PC-9 (cell line): ENCODE measurements around the gene TMEM266. TPM values are rescaled to one million over a fixed set of nuclear protein-coding genes. Genes with fewer than 3 reads are reported as not detected.
A peak's percentile ranks its signal among the peaks of the same experiment; 100 is the strongest.

Source experiments
- BruUV-seq: library from RNA; stranded (reverse); fragments of 400-500 nt; replicated peaks from 2 replicates; lab custom pipeline; 2021; lab: Mats Ljungman, UMichigan
- CTCF ChIA-PET: fragments of 300-600 bp; sonication (Branson Sonifier 250); formaldehyde crosslinking; loops from one replicate; lab custom pipeline; 2022; ENCODE audit warnings: antibody characterized with exemption; lab: Charles Lee
- POLR2A ChIA-PET: fragments of 300-600 bp; sonication (Branson Sonifier 250); formaldehyde crosslinking; loops from one replicate; lab custom pipeline; 2022; ENCODE audit warnings: antibody characterized with exemption; ENCODE audit not compliant: unreplicated experiment; lab: Charles Lee
- DNase-seq, 2 experiments: peaks; one replicate each; pipeline versions ENCODE4 v3.0.0 to v3.0.0-alpha.2; 2015 to 2022; ENCODE audit warnings: mixed read lengths in 1 of 2
- H2AFZ ChIP-seq: fragments of 200-600 bp; sonication (generic); 2 replicates; pipeline ENCODE4 v1.8.1; 2017; ENCODE audit warnings: antibody characterized with exemption
- H3F3A ChIP-seq: fragments of 200-600 bp; sonication (generic); 2 replicates; pipeline ENCODE4 v1.8.1; 2017; ENCODE audit warnings: antibody characterized with exemption, mild to moderate bottlenecking, low read depth; ENCODE audit not compliant: insufficient read depth
- H3K27ac ChIP-seq: fragments of 200-600 bp; sonication (generic); 2 replicates; pipeline ENCODE4 v1.6.1; 2016; ENCODE audit warnings: mixed run types
- H3K27me3 ChIP-seq: fragments of 200-600 bp; sonication (generic); 2 replicates; pipeline ENCODE4 v1.6.1; 2016; ENCODE audit warnings: low read depth, mixed run types; ENCODE audit not compliant: insufficient read depth
- H3K36me3 ChIP-seq: fragments of 200-600 bp; sonication (generic); 2 replicates; pipeline ENCODE4 v1.6.1; 2016; ENCODE audit warnings: low read depth, mixed run types
- H3K4me1 ChIP-seq: fragments of 200-600 bp; sonication (generic); replicated peaks from 2 replicates; pipeline ENCODE4 v1.6.1; 2016; ENCODE audit warnings: mixed run types; ENCODE audit not compliant: insufficient read depth
- H3K4me2 ChIP-seq: fragments of 200-600 bp; sonication (generic); 2 replicates; pipeline ENCODE4 v1.6.1; 2017; ENCODE audit warnings: mixed run types
- H3K4me3 ChIP-seq: fragments of 200-600 bp; sonication (generic); 2 replicates; pipeline ENCODE4 v1.6.1; 2016; ENCODE audit warnings: mixed run types
- H3K79me2 ChIP-seq: fragments of 200-600 bp; sonication (generic); 2 replicates; pipeline ENCODE4 v1.6.1; 2017; ENCODE audit warnings: low read depth, mixed run types
- H3K9me2 ChIP-seq: fragments of 200-600 bp; sonication (generic); 2 replicates; pipeline ENCODE4 v1.8.1; 2017; ENCODE audit warnings: mild to moderate bottlenecking; ENCODE audit not compliant: insufficient read depth
- H3K9me3 ChIP-seq: fragments of 200-600 bp; sonication (generic); 2 replicates; pipeline ENCODE4 v1.8.1; 2016; ENCODE audit warnings: low read depth; ENCODE audit not compliant: insufficient read depth
- H4K20me1 ChIP-seq: fragments of 200-600 bp; sonication (generic); 2 replicates; pipeline ENCODE4 v1.8.1; 2017; ENCODE audit not compliant: insufficient read depth
- CTCF ChIP-seq: fragments of 200-600 bp; sonication (generic); conservative IDR thresholded peaks from 2 replicates; pipeline ENCODE4 v1.6.1; 2017; ENCODE audit warnings: mixed run types, antibody characterized with exemption, mild to moderate bottlenecking, moderate library complexity
- EZH2 ChIP-seq: fragments of 200-600 bp; sonication (generic); IDR thresholded peaks from 2 replicates; pipeline ENCODE4 v1.8.0; 2017; ENCODE audit warnings: antibody characterized with exemption, low read depth
- intact Hi-C: fragments of 100-400 bp; cut with micrococcal nuclease; formaldehyde crosslinking; loops from one replicate; pipeline ENCODE4 v1.10.0; 2022; ENCODE audit not compliant: unreplicated experiment
- total RNA-seq: library from RNA; stranded (reverse); gene quantifications from 2 replicates; pipeline ENCODE4 v1.2.3, GENCODE V29; 2021

The TMEM266 gene
- total RNA-seq, 1 experiment from 2014 or later: 0.41 TPM

- Histone ChIP-seq H3K27ac (no peak overlapping the region), H3K4me3 (peak overlapping the region; percentile 62), H3K27me3 (peaks cover 21% of the 10 kb centered on the region; the same call in 1 of the 2 replicates), H3K4me1 (peaks cover 16% of the 10 kb centered on the region), H3K36me3 (no peaks in the 10 kb centered on the region), H4K20me1 (no peaks in the 10 kb centered on the region), H2AFZ (peak overlapping the region; percentile 77), H3F3A (peaks cover 17% of the 10 kb centered on the region), H3K9me2 (no peaks in the 10 kb centered on the region), H3K79me2 (no peaks in the 10 kb centered on the region), H3K9me3 (no peaks in the 10 kb centered on the region), H3K4me2 (peak overlapping the region; percentile 80)
- BruUV-seq: no TSS peak
- intact Hi-C loops: no loop called here
- CTCF ChIA-PET: interaction anchor here (4.0 kb wide), 1 partner anchor 78 kb away, joined by 68 read pairs; no protein-coding TSS in a partner anchor
- DNase-seq: no peak
- no peak for TF ChIP-seq CTCF
- TF ChIP-seq EZH2: no peak
- POLR2A ChIA-PET: interaction anchor here (0.5 kb wide), 1 partner anchor 220 kb away, joined by 3 read pairs; no protein-coding TSS in a partner anchor
These were observed 569 bp downstream of the TMEM266 start for GRCh38 chr15:76060118-76060989.

GRCh38 chr15:76061700-76062099 is 1.9 kb downstream of the TMEM266 start:
- no peak overlapping the region for H3K27ac ChIP-seq
- H3K36me3 ChIP-seq: no peaks in the 10 kb centered on the region
- intact Hi-C loops: no loop called here
- DNase-seq: no peak
- H3K4me3 ChIP-seq: no peak overlapping the region
- H3K27me3 ChIP-seq: peaks cover 21% of the 10 kb centered on the region; the same call in 1 of the 2 replicates
- no peak overlapping the region for H3K4me2 ChIP-seq
- H3K9me2 ChIP-seq: no peaks in the 10 kb centered on the region
- CTCF ChIA-PET: no interaction called here
- no TSS peak for BruUV-seq
- H3K9me3 ChIP-seq: no peaks in the 10 kb centered on the region
- no peak overlapping the region for H2AFZ ChIP-seq
- POLR2A ChIA-PET: interaction anchor here (0.6 kb wide), 2 partner anchors 27 to 80 kb away, joined by 3 to 7 read pairs; no protein-coding TSS in a partner anchor
- no peaks in the 10 kb centered on the region for H4K20me1 ChIP-seq
- peaks cover 12% of the 10 kb centered on the region for H3K4me1 ChIP-seq
- no peaks in the 10 kb centered on the region for H3K79me2 ChIP-seq
- peaks cover 13% of the 10 kb centered on the region for H3F3A ChIP-seq
- TF ChIP-seq CTCF (no peak), EZH2 (no peak)

- CTCF ChIA-PET: no interaction called here
- H3K9me3 ChIP-seq: no peaks in the 10 kb centered on the region
- BruUV-seq: no TSS peak
- no peaks in the 10 kb centered on the region for H4K20me1 ChIP-seq
- H3K4me2 ChIP-seq: no peak overlapping the region
- peaks cover 6% of the 10 kb centered on the region for H3K4me1 ChIP-seq
- no peaks in the 10 kb centered on the region for H3K9me2 ChIP-seq
- no peak overlapping the region for H3K27ac ChIP-seq
- no peak for DNase-seq
- peaks cover 21% of the 10 kb centered on the region; the same call in 1 of the 2 replicates for H3K27me3 ChIP-seq
- intact Hi-C loops: no loop called here
- POLR2A ChIA-PET: interaction anchor here (0.6 kb wide), 1 partner anchor 79 kb away, joined by 7 read pairs; no protein-coding TSS in a partner anchor
- no peaks in the 10 kb centered on the region for H3K36me3 ChIP-seq
- peaks cover 7% of the 10 kb centered on the region; the same call in 1 of the 2 replicates for H3F3A ChIP-seq
- H2AFZ ChIP-seq: no peak overlapping the region
- no peaks in the 10 kb centered on the region for H3K79me2 ChIP-seq
- TF ChIP-seq EZH2 (no peak), CTCF (no peak)
- H3K4me3 ChIP-seq: no peak overlapping the region
These were observed 2.5 kb downstream of the TMEM266 start for GRCh38 chr15:76062286-76062685.
